ENCODE measurements around the gene SLC25A15. TPM values are rescaled to one million over a fixed set of nuclear protein-coding genes. Genes with fewer than 3 reads are reported as not detected.
"Not testable (repeated sequence)": the region's sequence is repeated elsewhere in the genome, so short reads cannot be mapped to it uniquely, and the experiment has no call there.

The SLC25A15 gene
- total RNA-seq, 1 donor from 2014 or later, result 7.3 TPM

GRCh38 chr13:40780822-40781401 is 8.5 kb upstream of the SLC25A15 start:
- DNase-seq, result no peak
- Mint-ChIP-seq H3K27me3 (ENCODE audit: unreplicated experiment) (no peaks in the 10 kb centered on the region), H3K4me3 (ENCODE audit: unreplicated experiment) (no peak overlapping the region), H3K4me1 (ENCODE audit: low read depth, unreplicated experiment) (no peaks in the 10 kb centered on the region), H3K36me3 (ENCODE audit: unreplicated experiment) (no peaks in the 10 kb centered on the region), H3K27ac (ENCODE audit: unreplicated experiment) (no peak overlapping the region), H3K9me3 (ENCODE audit: unreplicated experiment) (peaks cover 3% of the 10 kb centered on the region)
- TF ChIP-seq, protein P1, sequence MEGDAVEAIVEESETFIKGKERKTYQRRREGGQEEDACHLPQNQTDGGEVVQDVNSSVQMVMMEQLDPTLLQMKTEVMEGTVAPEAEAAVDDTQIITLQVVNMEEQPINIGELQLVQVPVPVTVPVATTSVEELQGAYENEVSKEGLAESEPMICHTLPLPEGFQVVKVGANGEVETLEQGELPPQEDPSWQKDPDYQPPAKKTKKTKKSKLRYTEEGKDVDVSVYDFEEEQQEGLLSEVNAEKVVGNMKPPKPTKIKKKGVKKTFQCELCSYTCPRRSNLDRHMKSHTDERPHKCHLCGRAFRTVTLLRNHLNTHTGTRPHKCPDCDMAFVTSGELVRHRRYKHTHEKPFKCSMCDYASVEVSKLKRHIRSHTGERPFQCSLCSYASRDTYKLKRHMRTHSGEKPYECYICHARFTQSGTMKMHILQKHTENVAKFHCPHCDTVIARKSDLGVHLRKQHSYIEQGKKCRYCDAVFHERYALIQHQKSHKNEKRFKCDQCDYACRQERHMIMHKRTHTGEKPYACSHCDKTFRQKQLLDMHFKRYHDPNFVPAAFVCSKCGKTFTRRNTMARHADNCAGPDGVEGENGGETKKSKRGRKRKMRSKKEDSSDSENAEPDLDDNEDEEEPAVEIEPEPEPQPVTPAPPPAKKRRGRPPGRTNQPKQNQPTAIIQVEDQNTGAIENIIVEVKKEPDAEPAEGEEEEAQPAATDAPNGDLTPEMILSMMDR (IDR thresholded peaks at IDR 0.05; ENCODE audit: partially characterized antibody, unreplicated experiment), result no peak

GRCh38 chr13:40781717-40782116 is 7.7 kb upstream of the SLC25A15 start:
- peak overlapping the region; percentile 17 for H3K4me3 Mint-ChIP-seq (ENCODE audit: unreplicated experiment)
- no peaks in the 10 kb centered on the region for H3K27me3 Mint-ChIP-seq (ENCODE audit: unreplicated experiment)
- no peak for DNase-seq
- peak overlapping the region; percentile 45 for H3K27ac Mint-ChIP-seq (ENCODE audit: unreplicated experiment)
- peaks cover 3% of the 10 kb centered on the region for H3K9me3 Mint-ChIP-seq (ENCODE audit: unreplicated experiment)
- H3K4me1 Mint-ChIP-seq (ENCODE audit: low read depth, unreplicated experiment), result no peaks in the 10 kb centered on the region
- TF ChIP-seq, protein P1 (IDR thresholded peaks at IDR 0.05; ENCODE audit: partially characterized antibody, unreplicated experiment), result no peak
- no peaks in the 10 kb centered on the region for H3K36me3 Mint-ChIP-seq (ENCODE audit: unreplicated experiment)

DNA sequence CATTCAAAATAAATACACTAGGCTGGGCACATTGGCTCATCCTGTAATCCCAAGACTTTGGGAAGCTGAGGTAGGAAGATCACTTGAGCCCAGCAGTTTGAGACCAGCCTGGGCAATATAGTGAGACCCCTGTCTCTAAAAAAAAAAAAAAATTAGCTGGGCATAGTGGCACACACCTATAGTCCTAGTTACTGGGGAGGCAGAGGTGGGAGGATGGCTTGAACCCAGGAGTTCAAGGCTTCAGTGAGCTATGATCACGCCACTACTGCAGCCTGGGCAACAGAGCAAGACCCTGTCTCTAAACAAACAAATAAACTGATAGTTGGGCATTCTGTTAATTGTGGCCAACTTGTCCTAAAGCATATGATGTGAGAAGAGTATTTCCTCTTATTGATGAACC is 6.4 kb upstream of the SLC25A15 start:
- H3K27ac Mint-ChIP-seq (ENCODE audit: unreplicated experiment); DNase-seq; H3K9me3 Mint-ChIP-seq (ENCODE audit: unreplicated experiment); H3K36me3 Mint-ChIP-seq (ENCODE audit: unreplicated experiment); H3K4me3 Mint-ChIP-seq (ENCODE audit: unreplicated experiment); H3K4me1 Mint-ChIP-seq (ENCODE audit: low read depth, unreplicated experiment); H3K27me3 Mint-ChIP-seq (ENCODE audit: unreplicated experiment): not testable (repeated sequence)

DNA sequence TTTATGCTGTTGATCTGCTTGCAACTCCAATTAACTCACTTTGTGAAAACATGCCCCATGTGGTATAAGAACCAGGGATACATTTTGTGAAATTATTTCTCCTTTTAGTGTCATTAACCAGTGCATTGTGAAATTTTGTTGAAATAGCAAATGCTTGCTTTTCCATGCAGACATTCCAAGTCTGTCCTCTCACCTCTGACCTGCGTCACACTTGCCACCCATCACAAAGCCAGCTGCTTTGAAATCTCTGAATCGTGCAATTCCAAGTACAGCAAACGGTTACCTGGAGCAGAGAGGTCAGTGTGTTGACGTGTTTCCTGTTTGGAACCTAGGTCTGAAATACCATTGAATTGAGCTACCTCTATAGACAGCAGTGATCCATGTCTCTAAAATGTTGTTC is 4.9 kb upstream of the SLC25A15 start:
- TF ChIP-seq, protein P1 (IDR thresholded peaks at IDR 0.05; ENCODE audit: partially characterized antibody, unreplicated experiment), result no peak
- H3K36me3 Mint-ChIP-seq (ENCODE audit: unreplicated experiment), result no peaks in the 10 kb centered on the region
- no peaks in the 10 kb centered on the region for H3K27me3 Mint-ChIP-seq (ENCODE audit: unreplicated experiment)
- DNase-seq, result no peak
- no peak overlapping the region for H3K4me3 Mint-ChIP-seq (ENCODE audit: unreplicated experiment)
- no peaks in the 10 kb centered on the region for H3K4me1 Mint-ChIP-seq (ENCODE audit: low read depth, unreplicated experiment)
- no peak overlapping the region for H3K27ac Mint-ChIP-seq (ENCODE audit: unreplicated experiment)
- H3K9me3 Mint-ChIP-seq (ENCODE audit: unreplicated experiment), result peaks cover 2% of the 10 kb centered on the region

DNA sequence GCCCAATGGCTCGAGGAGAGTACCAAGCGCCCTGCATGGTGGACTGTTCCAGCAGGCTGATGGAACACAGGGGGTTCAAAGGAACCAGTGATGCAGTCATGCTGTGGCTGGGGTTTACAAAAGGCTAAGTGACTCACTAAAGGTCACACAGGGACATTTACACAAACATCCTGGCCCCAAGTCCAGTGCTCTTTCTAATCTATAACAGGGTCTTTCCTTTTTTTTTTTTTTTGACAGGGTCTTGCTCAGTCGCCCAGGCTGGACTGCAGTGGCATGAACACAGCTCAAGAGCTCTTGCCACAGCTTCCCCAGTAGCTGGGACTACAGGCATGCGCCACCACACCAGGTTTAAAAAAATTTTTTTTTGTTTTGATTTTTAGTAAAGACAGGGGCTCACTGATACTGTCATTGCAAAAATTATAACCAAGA is 2.8 kb upstream of the SLC25A15 start:
- Mint-ChIP-seq H3K4me1 (ENCODE audit: low read depth, unreplicated experiment) (no peaks in the 10 kb centered on the region), H3K4me3 (ENCODE audit: unreplicated experiment) (no peak overlapping the region), H3K9me3 (ENCODE audit: unreplicated experiment) (peaks cover 2% of the 10 kb centered on the region), H3K27ac (ENCODE audit: unreplicated experiment) (no peak overlapping the region), H3K27me3 (ENCODE audit: unreplicated experiment) (peaks cover 2% of the 10 kb centered on the region), H3K36me3 (ENCODE audit: unreplicated experiment) (no peaks in the 10 kb centered on the region)
- TF ChIP-seq, protein P1 (IDR thresholded peaks at IDR 0.05; ENCODE audit: partially characterized antibody, unreplicated experiment), result no peak
- DNase-seq, result no peak

Data from glutamatergic neuron (in vitro differentiated cells).